GM19395 (cell line): ENCODE measurements around the gene ZNF557.

Experiments
- ATAC-seq: cut with Tn5 transposase; IDR thresholded peaks from one replicate; pipeline ENCODE4 v1.9.1; 2021; ENCODE audit warnings: mild to moderate bottlenecking, moderate library complexity; ENCODE audit not compliant: unreplicated experiment

Gene ZNF557

DNA sequence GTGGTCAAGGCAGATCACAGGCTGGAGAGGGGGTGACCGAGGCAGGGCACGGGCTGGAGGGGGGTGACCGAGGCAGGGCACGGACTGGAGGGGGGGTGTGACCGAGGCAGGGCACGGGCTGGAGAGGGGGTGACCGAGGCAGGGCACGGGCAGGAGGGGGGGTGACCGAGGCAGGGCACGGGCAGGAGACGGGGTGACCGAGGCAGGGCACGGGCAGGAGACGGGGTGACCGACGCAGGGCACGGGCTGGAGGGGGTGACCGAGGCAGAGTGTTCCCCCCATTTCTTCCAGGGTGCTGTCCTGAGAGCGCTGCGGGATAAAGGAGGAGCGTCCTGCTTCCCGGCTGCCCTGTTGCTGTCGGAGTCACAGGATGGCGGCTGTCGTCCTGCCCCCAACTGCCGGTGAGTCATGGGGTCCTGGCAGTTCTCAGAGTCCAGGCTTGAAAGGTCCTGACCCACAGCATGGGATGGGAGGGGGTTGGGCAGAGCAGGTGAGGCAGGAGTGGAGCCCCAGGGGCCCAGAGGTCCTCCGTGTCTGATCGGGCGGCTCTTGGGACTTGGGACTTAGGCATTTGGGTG, 5.3 kb downstream of the ZNF557 start:
- ATAC-seq: no peak

- no peak for ATAC-seq
Observed at GRCh38 chr19:7076151-7076550, 6.6 kb downstream of the ZNF557 start.

DNA sequence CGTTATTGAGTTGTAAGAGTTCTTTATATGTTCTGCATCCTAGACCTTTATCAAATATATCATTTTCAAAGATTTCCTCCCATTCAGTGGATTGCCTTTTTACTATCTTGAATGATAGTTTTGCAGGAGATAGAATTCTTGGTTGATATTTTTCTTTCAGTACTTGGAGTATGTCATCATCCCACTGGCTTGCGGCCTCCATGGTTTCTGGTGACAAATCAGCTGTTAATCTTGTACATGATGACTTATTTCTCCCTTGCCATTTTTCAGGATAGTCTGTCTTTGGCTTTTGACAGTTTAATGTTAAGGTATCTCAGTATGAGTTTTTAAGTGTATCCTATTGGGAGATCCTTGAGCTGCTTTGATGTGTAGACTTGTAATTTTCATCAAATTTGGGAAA, 8.5 kb downstream of the ZNF557 start:
- ATAC-seq: no peak

GRCh38 chr19:7083076-7083956, 13.8 kb downstream of the ZNF557 start:
- ATAC-seq: no peak

DNA sequence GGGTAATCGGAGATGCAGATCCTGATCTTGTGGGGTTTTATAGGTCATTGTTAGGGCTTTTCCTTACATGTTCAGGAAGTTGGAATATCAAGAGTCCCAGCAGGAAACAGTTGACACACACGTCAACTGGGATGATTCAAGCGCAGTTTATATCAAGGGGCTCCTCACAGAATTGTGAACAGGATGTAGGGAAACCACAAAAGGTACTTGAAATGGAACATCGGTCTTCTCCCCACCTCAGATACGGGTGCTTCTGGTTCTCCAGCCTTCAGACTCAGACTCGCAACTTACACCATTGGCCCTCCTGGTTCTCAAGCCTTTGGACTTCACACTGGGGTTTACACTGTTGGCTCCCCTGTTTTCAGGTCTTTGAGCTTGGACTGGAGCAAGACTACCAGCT, 19.5 kb downstream of the ZNF557 start:
- ATAC-seq: no peak

GRCh38 chr19:7098096-7098495, 28.6 kb downstream of the ZNF557 start:
- no peak for ATAC-seq

GRCh38 chr19:7098701-7099596, 29.4 kb downstream of the ZNF557 start:
- ATAC-seq: peak; percentile 84

DNA sequence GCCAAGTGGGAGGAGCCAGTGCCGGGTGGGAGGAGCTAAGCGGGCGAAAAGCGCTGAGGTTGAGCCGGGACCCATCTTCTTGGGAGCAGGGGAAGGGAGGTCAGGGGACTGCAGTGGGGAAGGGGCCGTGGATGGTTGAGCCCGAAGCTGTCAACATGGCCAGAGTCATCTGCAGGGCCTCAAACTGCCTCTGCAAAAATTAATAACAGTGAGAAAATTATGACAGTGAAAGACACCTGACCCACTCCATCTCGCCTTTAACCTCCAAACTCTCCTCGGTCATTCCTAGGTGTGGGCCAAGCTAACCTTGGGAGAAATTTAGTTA, 30.1 kb downstream of the ZNF557 start:
- ATAC-seq: no peak

DNA sequence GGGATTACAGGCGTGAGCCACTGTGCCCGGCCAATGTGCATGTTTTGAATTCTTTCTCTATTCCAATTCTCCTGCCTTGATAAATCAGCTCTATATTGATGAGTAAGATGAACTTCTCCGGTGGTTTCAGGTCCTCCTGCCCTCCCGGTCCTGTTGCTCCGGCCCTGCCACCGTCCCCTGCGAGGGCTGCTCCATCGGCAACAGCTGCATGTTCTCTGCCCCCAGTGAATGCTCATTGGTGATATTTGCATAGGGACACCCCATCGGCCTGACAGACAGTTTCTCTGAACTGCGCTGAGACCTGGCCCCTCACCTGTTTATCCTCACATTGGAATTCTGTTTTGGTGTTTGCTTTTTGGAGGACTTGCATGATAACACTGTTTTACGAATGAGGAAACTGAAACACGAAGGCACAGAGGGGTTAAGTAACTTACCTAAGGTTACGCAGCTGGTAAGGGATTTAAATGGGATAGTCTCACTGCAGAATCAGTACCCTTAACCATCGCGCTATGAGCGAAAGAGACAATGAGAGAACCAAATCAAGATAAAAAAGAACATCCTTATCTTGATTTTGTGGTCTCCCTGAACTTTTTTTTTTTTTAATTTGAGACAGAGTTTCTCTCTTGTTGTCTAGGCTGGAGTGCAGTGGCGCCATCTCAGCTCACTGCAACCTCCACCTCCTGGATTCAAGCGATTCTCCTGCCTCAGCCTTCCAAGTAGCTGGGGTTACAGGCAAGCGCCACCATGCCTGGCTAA, 32.2 kb downstream of the ZNF557 start:
- ATAC-seq: no peak

- no peak for ATAC-seq
Observed at GRCh38 chr19:7104747-7105447, 35.4 kb downstream of the ZNF557 start.

GRCh38 chr19:7106711-7107657, 37.5 kb downstream of the ZNF557 start:
- ATAC-seq: no peak

DNA sequence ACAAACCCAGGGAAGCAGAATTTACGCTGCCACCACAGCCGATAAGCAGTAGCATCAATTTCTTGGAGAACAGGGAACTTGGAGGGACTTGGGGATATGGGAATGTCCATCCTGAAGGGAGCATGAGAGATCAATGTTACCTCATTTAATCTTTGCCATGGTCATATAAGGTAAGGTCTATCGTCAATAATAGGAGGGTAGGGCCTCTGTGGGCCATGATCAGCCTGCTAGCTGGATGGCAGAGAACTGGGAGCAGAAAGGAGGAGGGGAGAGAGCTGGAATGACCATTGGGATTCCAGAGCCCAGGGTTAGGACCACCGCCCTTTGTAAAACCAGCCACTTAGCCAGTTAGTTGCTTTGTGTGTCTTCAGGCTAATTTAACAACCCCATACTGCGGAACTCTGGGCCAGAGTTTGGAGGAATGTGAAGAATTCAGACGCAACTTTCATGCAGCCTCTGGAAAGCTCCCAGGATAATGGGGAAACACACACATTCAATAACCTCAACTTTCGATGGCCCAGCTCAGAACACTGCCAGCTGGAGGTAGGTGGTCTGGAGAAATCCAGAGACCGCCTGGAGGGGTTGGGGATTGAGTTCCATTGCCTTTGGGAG, 40.3 kb downstream of the ZNF557 start:
- ATAC-seq: no peak

- ATAC-seq: no peak
Observed at GRCh38 chr19:7112675-7113074, 43.2 kb downstream of the ZNF557 start.

- ATAC-seq: no peak
Observed at GRCh38 chr19:7113233-7113632, 43.7 kb downstream of the ZNF557 start.

DNA sequence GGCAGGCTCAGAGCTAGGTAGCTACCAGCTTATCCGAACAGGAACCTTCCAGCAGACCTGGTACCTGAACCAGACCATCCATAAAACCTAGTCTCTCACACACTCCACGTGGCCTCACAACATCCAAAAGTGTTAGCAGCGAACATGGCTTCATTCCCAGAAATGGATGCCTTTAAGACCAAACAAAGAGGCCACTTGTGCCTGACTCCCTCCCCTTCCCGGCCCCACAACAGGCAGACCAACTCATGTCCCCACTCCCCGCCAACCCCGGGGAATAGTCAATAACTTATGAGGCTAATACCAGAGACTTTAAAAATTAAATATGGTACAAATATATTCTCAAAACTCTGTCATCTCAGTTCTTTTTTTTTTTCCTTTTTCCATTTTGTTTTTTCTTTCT, 46.2 kb downstream of the ZNF557 start:
- ATAC-seq: no peak

DNA sequence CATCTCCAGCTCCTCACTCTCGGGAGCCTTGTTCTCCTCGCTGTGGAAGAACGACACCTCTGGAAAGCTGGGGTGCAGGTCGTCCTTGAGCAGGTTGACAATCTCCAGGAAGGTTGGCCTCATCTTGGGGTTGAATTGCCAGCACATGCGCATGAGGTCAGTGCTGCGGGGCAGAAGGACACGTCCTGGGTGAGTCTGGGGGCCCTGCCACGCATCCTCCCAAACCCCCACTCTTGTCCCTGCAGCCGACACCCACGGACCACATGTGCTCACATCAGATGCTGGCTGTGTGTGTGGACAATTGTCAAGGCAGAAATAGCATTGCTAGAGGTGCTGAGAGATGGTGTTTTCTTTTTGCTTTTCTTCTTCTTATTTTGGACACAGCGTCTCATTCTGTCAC, 47.7 kb downstream of the ZNF557 start:
- ATAC-seq: no peak

DNA sequence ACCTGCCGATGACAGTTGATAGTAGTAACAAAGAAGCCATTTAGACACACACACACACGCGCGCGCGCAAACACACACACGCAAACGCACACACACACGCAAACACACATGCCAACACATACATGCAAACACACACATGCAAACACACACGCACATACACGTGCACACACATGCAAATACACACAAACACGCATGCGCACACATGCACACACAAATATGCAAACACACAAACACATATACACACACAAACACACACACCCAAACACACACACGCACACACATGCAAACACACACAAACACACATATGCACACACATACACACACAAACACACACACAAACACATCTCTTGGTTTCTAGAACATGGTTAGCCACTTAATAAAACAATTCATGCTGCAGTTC, 50.1 kb downstream of the ZNF557 start:
- no peak for ATAC-seq

DNA sequence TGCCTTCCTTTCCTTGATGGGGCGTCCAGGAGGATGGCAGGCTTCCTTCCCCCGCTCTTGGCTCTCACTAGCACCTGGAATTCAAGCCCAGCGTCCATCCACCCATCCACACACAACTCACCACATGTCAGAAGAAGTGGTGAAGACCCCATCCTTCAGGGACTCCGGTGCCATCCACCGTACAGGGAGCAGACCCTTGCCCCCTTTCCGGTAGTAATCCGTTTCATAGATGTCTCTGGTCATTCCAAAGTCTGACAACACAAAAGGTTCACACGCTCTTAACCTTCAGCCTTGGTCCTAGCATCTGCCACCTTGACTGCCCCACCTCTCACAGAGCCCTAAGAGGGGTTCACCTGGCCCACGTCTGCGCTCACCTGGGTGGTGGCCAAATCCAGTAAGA, 51.0 kb downstream of the ZNF557 start:
- ATAC-seq: no peak

GRCh38 chr19:7122701-7123100, 53.2 kb downstream of the ZNF557 start:
- no peak for ATAC-seq
